Activated naive CD8-positive, alpha-beta T cell treated with anti-CD3 and anti-CD28 coated beads, Interleukin-2, amount 50 U/mL, for 16 hours (primary cell): ENCODE data around the gene LIPI.
"Not testable (repeated sequence)": the region's sequence is repeated elsewhere in the genome, so short reads cannot be mapped to it uniquely, and the experiment has no call there.

Source experiments
- DNase-seq: peaks from one replicate; pipeline ENCODE4 v3.0.0-alpha.2; 2020; ENCODE audit warnings: low read depth, low spot score

The LIPI gene

GRCh38 chr21:14074177-14074576 is 136.6 kb downstream of the LIPI start:
- no peak for DNase-seq

- no peak for DNase-seq
Measured at GRCh38 chr21:14073615-14074014, 137.1 kb downstream of the LIPI start.

GRCh38 chr21:14072761-14073535 is 137.8 kb downstream of the LIPI start:
- DNase-seq, result no peak

GRCh38 chr21:14071902-14072734 is 138.6 kb downstream of the LIPI start:
- DNase-seq, result no peak

GRCh38 chr21:14070968-14071367 is 139.8 kb downstream of the LIPI start:
- DNase-seq, result no peak

GRCh38 chr21:14070049-14070893 is 140.5 kb downstream of the LIPI start:
- no peak for DNase-seq

GRCh38 chr21:14064296-14064645 is 146.5 kb downstream of the LIPI start:
- DNase-seq, result no peak

GRCh38 chr21:14063620-14064295 is 147.0 kb downstream of the LIPI start:
- not testable (repeated sequence) for DNase-seq

- not testable (repeated sequence) for DNase-seq
Measured at GRCh38 chr21:14062684-14063083, 148.1 kb downstream of the LIPI start.

- DNase-seq, result not testable (repeated sequence)
Measured at GRCh38 chr21:14061820-14062219, 148.9 kb downstream of the LIPI start.

GRCh38 chr21:14058995-14059627 is 151.6 kb downstream of the LIPI start:
- DNase-seq, result not testable (repeated sequence)
